Measurements from ENCODE around the gene GLP2R.

Gene GLP2R

GRCh38 chr17:9926150-9926804, 100.6 kb downstream of the GLP2R start:
- DNase-seq, result no peak

GRCh38 chr17:9928601-9929333, 103.0 kb downstream of the GLP2R start:
- no peak for DNase-seq

- no peak for DNase-seq
Measured at GRCh38 chr17:9929871-9930270, 104.1 kb downstream of the GLP2R start.

- DNase-seq, result no peak
Measured at GRCh38 chr17:9931144-9931741, 105.5 kb downstream of the GLP2R start.

GRCh38 chr17:9932491-9932890, 106.8 kb downstream of the GLP2R start:
- no peak for DNase-seq

- DNase-seq, result no peak
Measured at GRCh38 chr17:9934331-9934730, 108.6 kb downstream of the GLP2R start.

GRCh38 chr17:9935408-9935807, 109.7 kb downstream of the GLP2R start:
- DNase-seq, result no peak

GRCh38 chr17:9936095-9936494, 110.4 kb downstream of the GLP2R start:
- DNase-seq, result no peak

- DNase-seq, result no peak
Measured at GRCh38 chr17:9937241-9937761, 111.6 kb downstream of the GLP2R start.

- DNase-seq, result no peak
Measured at GRCh38 chr17:9937901-9938300, 112.2 kb downstream of the GLP2R start.

- no peak for DNase-seq
Measured at GRCh38 chr17:9938764-9939163, 113.0 kb downstream of the GLP2R start.

GRCh38 chr17:9940841-9941240, 115.1 kb downstream of the GLP2R start:
- no peak for DNase-seq

GRCh38 chr17:9941305-9941704, 115.6 kb downstream of the GLP2R start:
- DNase-seq, result no peak

Measured in COR-L47 (cell line).